ENCODE data around the gene NBAS. TPM values are rescaled to one million over a fixed set of nuclear protein-coding genes. Genes with fewer than 3 reads are reported as not detected.

Gene NBAS
- total and polyA plus RNA-seq, 2 donors (not counting 1 experiment from before 2014, with no cell fraction given): 27.0 to 124 TPM

- TF ChIP-seq CTCF (conservative IDR thresholded peaks at IDR 0.05 in 1 of 2, IDR thresholded peaks at IDR 0.05 in 1 of 2; ENCODE audit: low read depth in 1 of 2, low read length in 2 of 2) (no peak), EZH2 (IDR thresholded peaks at IDR 0.05; ENCODE audit: low read length, missing control alignments) (no peak)
- Histone ChIP-seq H3K4me1 (ENCODE audit: control insufficient read depth, extremely low read depth, insufficient read depth, low read length) (no peaks in the 10 kb centered on the region), H3K79me2 (ENCODE audit: control insufficient read depth, insufficient read depth, low read length) (no peaks in the 10 kb centered on the region), H3K27me3 (ENCODE audit: control insufficient read depth, insufficient read depth, low read length) (no peaks in the 10 kb centered on the region), H2AFZ (ENCODE audit: low read length) (no peak overlapping the region), H3K36me3 (ENCODE audit: control insufficient read depth, insufficient read depth, low read length) (no peaks in the 10 kb centered on the region), H3K9me3 (ENCODE audit: control insufficient read depth, insufficient read depth, low read depth, low read length) (no peaks in the 10 kb centered on the region), H3K4me3 (replicated peaks in 1 of 4; ENCODE audit: control extremely low read depth in 1 of 4, insufficient read depth in 1 of 4, low read depth in 3 of 4, low read length in 4 of 4) (no peak overlapping the region), H4K20me1 (ENCODE audit: control insufficient read depth, extremely low read depth, insufficient read depth, low read length) (no peaks in the 10 kb centered on the region), H3K9ac (ENCODE audit: insufficient read depth, low read length) (no peak overlapping the region), H3K4me2 (ENCODE audit: extremely low read depth, insufficient read depth, low read length) (no peak overlapping the region), H3K27ac (ENCODE audit: insufficient read depth, low read length) (no peak overlapping the region)
- DNase-seq (ENCODE audit: low read depth in 2 of 2): no peak
Measured at GRCh38 chr2:15241929-15242328, 319.2 kb downstream of the NBAS start.

GRCh38 chr2:15241201-15241600 is 319.9 kb downstream of the NBAS start:
- no peak for DNase-seq (ENCODE audit: low read depth in 2 of 2)
- Histone ChIP-seq H3K27me3 (ENCODE audit: control insufficient read depth, insufficient read depth, low read length) (no peaks in the 10 kb centered on the region), H2AFZ (ENCODE audit: low read length) (no peak overlapping the region), H3K36me3 (ENCODE audit: control insufficient read depth, insufficient read depth, low read length) (no peaks in the 10 kb centered on the region), H3K4me2 (ENCODE audit: extremely low read depth, insufficient read depth, low read length) (no peak overlapping the region), H3K4me3 (replicated peaks in 1 of 4; ENCODE audit: control extremely low read depth in 1 of 4, insufficient read depth in 1 of 4, low read depth in 3 of 4, low read length in 4 of 4) (no peak overlapping the region), H3K79me2 (ENCODE audit: control insufficient read depth, insufficient read depth, low read length) (no peaks in the 10 kb centered on the region), H3K9me3 (ENCODE audit: control insufficient read depth, insufficient read depth, low read depth, low read length) (no peaks in the 10 kb centered on the region), H3K27ac (ENCODE audit: insufficient read depth, low read length) (no peak overlapping the region), H4K20me1 (ENCODE audit: control insufficient read depth, extremely low read depth, insufficient read depth, low read length) (no peaks in the 10 kb centered on the region), H3K4me1 (ENCODE audit: control insufficient read depth, extremely low read depth, insufficient read depth, low read length) (no peaks in the 10 kb centered on the region), H3K9ac (ENCODE audit: insufficient read depth, low read length) (no peak overlapping the region)
- TF ChIP-seq EZH2 (IDR thresholded peaks at IDR 0.05; ENCODE audit: low read length, missing control alignments) (no peak), CTCF (conservative IDR thresholded peaks at IDR 0.05 in 1 of 2, IDR thresholded peaks at IDR 0.05 in 1 of 2; ENCODE audit: low read depth in 1 of 2, low read length in 2 of 2) (no peak)

- no peak overlapping the region for H3K4me3 ChIP-seq (replicated peaks in 1 of 4; ENCODE audit: control extremely low read depth in 1 of 4, insufficient read depth in 1 of 4, low read depth in 3 of 4, low read length in 4 of 4)
- no peaks in the 10 kb centered on the region for H3K9me3 ChIP-seq (ENCODE audit: control insufficient read depth, insufficient read depth, low read depth, low read length)
- H3K36me3 ChIP-seq (ENCODE audit: control insufficient read depth, insufficient read depth, low read length): no peaks in the 10 kb centered on the region
- no peaks in the 10 kb centered on the region for H3K4me1 ChIP-seq (ENCODE audit: control insufficient read depth, extremely low read depth, insufficient read depth, low read length)
- no peaks in the 10 kb centered on the region for H3K79me2 ChIP-seq (ENCODE audit: control insufficient read depth, insufficient read depth, low read length)
- TF ChIP-seq EZH2 (IDR thresholded peaks at IDR 0.05; ENCODE audit: low read length, missing control alignments) (no peak), CTCF (conservative IDR thresholded peaks at IDR 0.05 in 1 of 2, IDR thresholded peaks at IDR 0.05 in 1 of 2; ENCODE audit: low read depth in 1 of 2, low read length in 2 of 2) (no peak)
- no peak overlapping the region for H3K9ac ChIP-seq (ENCODE audit: insufficient read depth, low read length)
- no peaks in the 10 kb centered on the region for H3K27me3 ChIP-seq (ENCODE audit: control insufficient read depth, insufficient read depth, low read length)
- no peaks in the 10 kb centered on the region for H4K20me1 ChIP-seq (ENCODE audit: control insufficient read depth, extremely low read depth, insufficient read depth, low read length)
- H3K4me2 ChIP-seq (ENCODE audit: extremely low read depth, insufficient read depth, low read length): no peak overlapping the region
- no peak overlapping the region for H3K27ac ChIP-seq (ENCODE audit: insufficient read depth, low read length)
- no peak for DNase-seq (ENCODE audit: low read depth in 2 of 2)
- no peak overlapping the region for H2AFZ ChIP-seq (ENCODE audit: low read length)
Measured at GRCh38 chr2:15238028-15238427, 323.1 kb downstream of the NBAS start.
